ENCODE results near the gene WNT9A. TPM values are rescaled to one million over a fixed set of nuclear protein-coding genes. Genes with fewer than 3 reads are reported as not detected.

The WNT9A gene
- total RNA-seq, 6 donors from 2014 or later: 4.2 to 15.5 (median 10.9) TPM

DNA sequence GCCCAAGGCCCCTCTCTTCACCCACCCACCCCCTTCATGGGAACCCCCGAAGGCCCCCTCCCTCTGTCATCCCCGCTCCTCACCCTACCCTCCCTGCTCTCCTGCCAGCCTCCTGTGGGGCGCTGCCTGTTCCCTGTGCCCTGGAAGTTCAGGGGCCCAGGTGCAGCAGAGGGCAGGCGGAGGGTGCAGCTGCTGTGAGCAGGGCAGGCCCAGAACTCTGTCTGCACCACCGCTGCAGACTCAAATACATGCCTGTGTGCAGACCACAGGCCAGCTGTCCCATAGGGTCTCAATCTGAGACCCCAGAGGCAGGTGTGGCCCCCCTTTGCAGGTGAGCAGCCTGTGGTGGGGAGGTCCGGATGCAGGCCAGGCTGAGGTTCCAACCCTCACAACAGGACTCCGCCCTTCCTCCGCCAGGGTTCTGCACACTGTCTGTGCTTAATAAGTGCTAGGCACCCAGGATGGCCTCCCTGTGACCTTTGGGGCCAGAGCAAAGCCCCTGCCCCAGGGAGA, 62.5 kb downstream of the WNT9A start:
- H3K9me3 ChIP-seq: no peaks in the 10 kb centered on the region
- 59 to 92% methylated on average over 3 to 8 of the region's 8 CpGs for WGBS, 2 donors
- peak; percentile 18 to 45 for DNase-seq
- H3K27me3 ChIP-seq: peaks cover 0 to 6% (median 1%) of the 10 kb centered on the region in 4 donors
- no peak overlapping the region for H3K4me3 ChIP-seq
- peaks cover 20 to 25% (median 23%) of the 10 kb centered on the region in 4 donors for H3K4me1 ChIP-seq
- ATAC-seq (ENCODE audit: low FRiP score in 2 of 2): no peak
- TF ChIP-seq POLR2A (IDR thresholded peaks at IDR 0.05) (no peak), POLR2AphosphoS5 (IDR thresholded peaks at IDR 0.05) (no peak), EP300 (IDR thresholded peaks at IDR 0.05) (no peak)
- TF ChIP-seq, protein P1, sequence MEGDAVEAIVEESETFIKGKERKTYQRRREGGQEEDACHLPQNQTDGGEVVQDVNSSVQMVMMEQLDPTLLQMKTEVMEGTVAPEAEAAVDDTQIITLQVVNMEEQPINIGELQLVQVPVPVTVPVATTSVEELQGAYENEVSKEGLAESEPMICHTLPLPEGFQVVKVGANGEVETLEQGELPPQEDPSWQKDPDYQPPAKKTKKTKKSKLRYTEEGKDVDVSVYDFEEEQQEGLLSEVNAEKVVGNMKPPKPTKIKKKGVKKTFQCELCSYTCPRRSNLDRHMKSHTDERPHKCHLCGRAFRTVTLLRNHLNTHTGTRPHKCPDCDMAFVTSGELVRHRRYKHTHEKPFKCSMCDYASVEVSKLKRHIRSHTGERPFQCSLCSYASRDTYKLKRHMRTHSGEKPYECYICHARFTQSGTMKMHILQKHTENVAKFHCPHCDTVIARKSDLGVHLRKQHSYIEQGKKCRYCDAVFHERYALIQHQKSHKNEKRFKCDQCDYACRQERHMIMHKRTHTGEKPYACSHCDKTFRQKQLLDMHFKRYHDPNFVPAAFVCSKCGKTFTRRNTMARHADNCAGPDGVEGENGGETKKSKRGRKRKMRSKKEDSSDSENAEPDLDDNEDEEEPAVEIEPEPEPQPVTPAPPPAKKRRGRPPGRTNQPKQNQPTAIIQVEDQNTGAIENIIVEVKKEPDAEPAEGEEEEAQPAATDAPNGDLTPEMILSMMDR (IDR thresholded peaks at IDR 0.05): no peak
- H3K27ac ChIP-seq: no peak overlapping the region
- no peaks in the 10 kb centered on the region for H3K36me3 ChIP-seq

DNA sequence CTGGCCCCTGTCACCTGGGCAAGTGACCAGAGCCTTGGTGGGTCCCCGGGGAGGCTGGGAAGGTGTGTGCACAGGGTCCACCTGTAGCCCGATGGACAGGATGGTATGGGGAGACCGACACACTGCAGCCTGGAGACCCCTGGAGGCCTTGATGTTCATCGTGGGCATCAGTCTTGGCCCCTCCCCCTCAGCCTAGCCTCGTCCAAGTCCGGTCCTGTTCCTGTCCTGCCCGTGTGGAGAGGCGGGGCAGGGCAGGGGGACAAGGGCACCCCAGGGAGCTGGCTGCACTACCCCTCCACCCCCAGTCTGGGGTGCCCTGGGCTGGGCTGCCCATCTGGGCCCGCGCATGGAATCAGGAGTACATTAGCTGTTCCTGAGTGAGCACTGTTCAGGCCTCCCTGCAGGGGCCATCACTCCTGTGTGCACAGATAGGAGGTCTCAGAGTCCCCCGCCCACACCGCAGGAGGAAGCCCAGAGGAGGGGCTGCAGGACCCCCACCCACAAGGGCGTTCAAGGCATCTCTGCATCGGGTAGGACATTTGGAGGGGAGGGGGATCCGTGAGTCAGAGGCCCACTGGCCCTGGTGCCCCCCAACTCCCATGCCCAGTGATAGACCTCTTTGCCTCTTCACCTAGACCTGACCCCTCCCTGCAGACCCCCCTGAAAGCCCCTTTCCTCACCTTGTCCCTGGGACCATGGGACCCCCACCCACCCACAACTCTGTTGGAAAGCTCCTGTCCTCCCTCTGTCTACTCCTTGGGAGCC, 63.2 kb downstream of the WNT9A start:
- H3K36me3 ChIP-seq: no peaks in the 10 kb centered on the region
- peak; percentile 17 to 66 for DNase-seq
- no peak for ATAC-seq (ENCODE audit: low FRiP score in 2 of 2)
- WGBS, 2 donors: 88 to 100% methylated on average over 1 to 11 of the region's 15 CpGs
- TF ChIP-seq POLR2A (IDR thresholded peaks at IDR 0.05) (no peak), POLR2AphosphoS5 (IDR thresholded peaks at IDR 0.05) (no peak), EP300 (IDR thresholded peaks at IDR 0.05) (no peak)
- TF ChIP-seq, protein P1 (IDR thresholded peaks at IDR 0.05): no peak
- no peak overlapping the region for H3K4me3 ChIP-seq
- no peak overlapping the region for H3K27ac ChIP-seq
- peaks cover 0 to 6% (median 1%) of the 10 kb centered on the region in 4 donors for H3K27me3 ChIP-seq
- H3K9me3 ChIP-seq: no peaks in the 10 kb centered on the region
- H3K4me1 ChIP-seq: peaks cover 20 to 25% (median 23%) of the 10 kb centered on the region in 4 donors

DNA sequence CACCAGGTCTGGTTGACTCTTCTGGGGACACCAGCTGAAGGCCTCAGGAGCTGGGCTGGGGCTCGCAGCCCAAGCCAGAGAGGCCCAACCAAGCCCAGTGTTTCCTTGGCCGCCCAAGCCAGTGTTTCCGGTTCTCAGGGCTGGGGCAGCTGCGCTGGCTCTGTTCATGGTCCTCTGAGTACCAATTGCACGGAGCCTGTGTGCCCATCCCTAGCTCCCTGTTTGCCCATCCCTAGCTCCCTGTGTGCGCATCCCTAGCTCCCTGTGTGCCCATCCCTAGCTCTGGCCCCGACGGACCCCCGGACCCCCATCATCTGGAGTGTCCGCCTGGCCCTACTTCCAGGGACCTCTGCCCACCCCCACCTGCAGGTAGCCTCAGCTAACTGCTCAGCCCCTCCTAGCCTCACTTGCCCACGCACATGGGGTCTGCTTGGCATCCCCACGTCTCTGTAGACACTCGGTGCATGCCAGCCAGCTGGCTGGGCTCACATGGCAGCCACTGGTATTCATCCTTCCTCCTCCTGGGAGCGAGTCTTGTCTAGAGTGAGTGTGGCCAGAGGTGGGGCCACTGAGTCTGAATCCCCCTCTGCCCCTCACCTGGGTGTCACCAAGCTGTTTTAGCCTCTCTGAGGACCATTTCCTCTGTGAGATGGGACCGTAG, 64.0 kb downstream of the WNT9A start:
- H3K27ac ChIP-seq: no peak overlapping the region
- H3K36me3 ChIP-seq: no peaks in the 10 kb centered on the region
- no peak overlapping the region for H3K4me3 ChIP-seq
- no peaks in the 10 kb centered on the region for H3K9me3 ChIP-seq
- TF ChIP-seq EP300 (IDR thresholded peaks at IDR 0.05): no peak
- TF ChIP-seq, protein P1 (IDR thresholded peaks at IDR 0.05): no peak
- no peak for TF ChIP-seq POLR2A (IDR thresholded peaks at IDR 0.05)
- no peak for TF ChIP-seq POLR2AphosphoS5 (IDR thresholded peaks at IDR 0.05)
- 90 to 93% methylated on average over 8 to 15 of the region's 15 CpGs for WGBS, 2 donors
- ATAC-seq (ENCODE audit: low FRiP score in 2 of 2): no peak
- DNase-seq: peak; percentile 15 to 61
- peaks cover 0 to 6% (median 1%) of the 10 kb centered on the region in 4 donors for H3K27me3 ChIP-seq
- peaks cover 20 to 25% (median 23%) of the 10 kb centered on the region in 4 donors for H3K4me1 ChIP-seq

DNA sequence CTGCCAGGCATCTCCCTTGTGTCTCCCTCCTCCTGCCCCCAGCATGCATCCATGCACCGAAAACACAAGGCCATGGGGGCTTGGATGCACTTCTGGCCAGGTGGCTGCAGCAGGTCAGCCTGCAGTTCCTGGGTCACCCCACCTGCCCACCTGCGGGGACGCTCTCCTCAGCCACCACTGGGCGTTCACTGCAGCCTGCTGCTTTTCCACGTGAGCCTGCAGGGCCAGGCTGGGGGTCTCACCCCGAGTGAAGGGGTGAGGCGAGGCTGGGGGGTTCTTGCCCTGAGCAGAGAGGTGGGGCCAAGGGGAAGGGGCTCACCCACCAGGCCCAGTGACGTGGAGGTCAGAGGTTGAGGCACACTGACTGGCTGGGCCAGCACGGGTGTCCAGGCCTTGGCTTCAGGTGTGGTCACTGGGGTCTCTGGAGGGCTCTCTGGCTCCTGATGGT, 64.6 kb downstream of the WNT9A start:
- no peak for ATAC-seq (ENCODE audit: low FRiP score in 2 of 2)
- 75 to 80% methylated on average over 7 to 9 of the region's 9 CpGs for WGBS, 2 donors
- Histone ChIP-seq H3K27ac (no peak overlapping the region), H3K27me3 (peaks cover 0 to 6% (median 1%) of the 10 kb centered on the region in 4 donors), H3K9me3 (no peaks in the 10 kb centered on the region), H3K4me1 (peaks cover 20 to 25% (median 23%) of the 10 kb centered on the region in 4 donors), H3K36me3 (no peaks in the 10 kb centered on the region), H3K4me3 (no peak overlapping the region)
- no peak for TF ChIP-seq POLR2A (IDR thresholded peaks at IDR 0.05)
- TF ChIP-seq EP300 (IDR thresholded peaks at IDR 0.05): no peak
- no peak for TF ChIP-seq POLR2AphosphoS5 (IDR thresholded peaks at IDR 0.05)
- TF ChIP-seq, protein P1 (IDR thresholded peaks at IDR 0.05): no peak
- peak; percentile 17 to 67 for DNase-seq

Measured in upper lobe of left lung (tissue), 6 donors.